HT-29 (cell line): ENCODE data around the gene APCDD1. TPM values are rescaled to one million over a fixed set of nuclear protein-coding genes. Genes with fewer than 3 reads are reported as not detected.
"Not testable (repeated sequence)": the region's sequence is repeated elsewhere in the genome, so short reads cannot be mapped to it uniquely, and the experiment has no call there.

Source experiments
- DNase-seq: peaks from one replicate; pipeline ENCODE4 v3.0.0-alpha.2; 2015; ENCODE audit warnings: low spot score
- total RNA-seq: library from RNA; depleted of rRNA; stranded (reverse); fragments of >200 nt; shearing (Covaris generic); gene quantifications from 2 replicates; pipeline ENCODE4 v1.2.3, GENCODE V29; 2014

The APCDD1 gene
- total RNA-seq, 1 experiment from 2014 or later = not detected

- DNase-seq = peak; percentile 88
These were observed 36.1 kb downstream of the APCDD1 start for GRCh38 chr18:10490401-10491165.

GRCh38 chr18:10495936-10496335 is 41.5 kb downstream of the APCDD1 start:
- no peak for DNase-seq

GRCh38 chr18:10497206-10497749 is 42.8 kb downstream of the APCDD1 start:
- no peak for DNase-seq

- no peak for DNase-seq
These were observed 44.8 kb downstream of the APCDD1 start for GRCh38 chr18:10499230-10499629.

GRCh38 chr18:10500038-10500437 is 45.6 kb downstream of the APCDD1 start:
- no peak for DNase-seq

- no peak for DNase-seq
These were observed 50.3 kb downstream of the APCDD1 start for GRCh38 chr18:10504723-10505122.

- DNase-seq = not testable (repeated sequence)
These were observed 51.5 kb downstream of the APCDD1 start for GRCh38 chr18:10505892-10506291.

GRCh38 chr18:10508591-10508990 is 54.2 kb downstream of the APCDD1 start:
- no peak for DNase-seq

- no peak for DNase-seq
These were observed 56.8 kb downstream of the APCDD1 start for GRCh38 chr18:10511236-10511635.

- no peak for DNase-seq
These were observed 59.6 kb downstream of the APCDD1 start for GRCh38 chr18:10514082-10514481.

GRCh38 chr18:10514601-10515000 is 60.2 kb downstream of the APCDD1 start:
- DNase-seq = no peak

- no peak for DNase-seq
These were observed 61.0 kb downstream of the APCDD1 start for GRCh38 chr18:10515456-10515855.

GRCh38 chr18:10516078-10516477 is 61.6 kb downstream of the APCDD1 start:
- no peak for DNase-seq

- DNase-seq = no peak
These were observed 64.3 kb downstream of the APCDD1 start for GRCh38 chr18:10518595-10519255.

GRCh38 chr18:10519366-10519765 is 64.9 kb downstream of the APCDD1 start:
- DNase-seq = no peak

GRCh38 chr18:10519999-10520935 is 65.8 kb downstream of the APCDD1 start:
- peak; percentile 81 for DNase-seq

- no peak for DNase-seq
These were observed 67.1 kb downstream of the APCDD1 start for GRCh38 chr18:10521566-10521965.

GRCh38 chr18:10522574-10522973 is 68.1 kb downstream of the APCDD1 start:
- DNase-seq = no peak

- DNase-seq = no peak
These were observed 69.1 kb downstream of the APCDD1 start for GRCh38 chr18:10523544-10523943.

GRCh38 chr18:10524507-10525370 is 70.3 kb downstream of the APCDD1 start:
- DNase-seq = no peak

- peak; percentile 28 for DNase-seq
These were observed 70.9 kb downstream of the APCDD1 start for GRCh38 chr18:10525371-10525691.
